A673 (cell line): Measurements from ENCODE around the gene PAK5. TPM values are rescaled to one million over a fixed set of nuclear protein-coding genes. Genes with fewer than 3 reads are reported as not detected.

Experiments
- BruUV-seq: library from RNA; stranded (reverse); fragments of 400-500 nt; replicated peaks from 2 replicates; lab custom pipeline; 2021; lab: Mats Ljungman, UMichigan
- CTCF ChIA-PET: fragments of 300-600 bp; sonication (Branson Sonifier 250); formaldehyde crosslinking; loops from one replicate; lab custom pipeline; 2022; ENCODE audit warnings: antibody characterized with exemption; lab: Charles Lee
- POLR2A ChIA-PET: fragments of 300-600 bp; sonication (Branson Sonifier 250); formaldehyde crosslinking; loops from one replicate; lab custom pipeline; 2022; ENCODE audit warnings: antibody characterized with exemption; ENCODE audit not compliant: low non-redundant PET; lab: Charles Lee
- DNase-seq: peaks from one replicate; pipeline ENCODE4 v3.0.0-alpha.2; 2015; ENCODE audit warnings: low spot score
- H3K27ac ChIP-seq: fragments of 200-600 bp; sonication (generic); 2 replicates; pipeline ENCODE4 v1.5.1; 2016; ENCODE audit warnings: mixed run types, low read depth, mild to moderate bottlenecking, mixed read lengths, antibody characterized with exemption, low read length; ENCODE audit not compliant: poor library complexity, severe bottlenecking
- H3K27me3 ChIP-seq: fragments of 200-600 bp; sonication (generic); replicated peaks from 2 replicates; pipeline ENCODE4 v1.6.1; 2017; ENCODE audit warnings: mixed run types, low read depth, mild to moderate bottlenecking, mixed read lengths, antibody characterized with exemption, low read length; ENCODE audit not compliant: insufficient read depth, poor library complexity
- H3K36me3 ChIP-seq: fragments of 200-600 bp; sonication (generic); 2 replicates; pipeline ENCODE4 v1.6.1; 2016; ENCODE audit warnings: mixed run types, mild to moderate bottlenecking, mixed read lengths, antibody characterized with exemption, low read length; ENCODE audit not compliant: insufficient read depth, poor library complexity, severe bottlenecking
- H3K4me1 ChIP-seq: fragments of 200-600 bp; sonication (generic); 2 replicates; pipeline ENCODE4 v1.6.1; 2017; ENCODE audit warnings: mixed run types, mild to moderate bottlenecking, mixed read lengths, antibody characterized with exemption, low read length; ENCODE audit not compliant: insufficient read depth, poor library complexity, severe bottlenecking
- H3K4me3 ChIP-seq: fragments of 200-600 bp; sonication (generic); 2 replicates; pipeline ENCODE4 v1.5.1; 2016; ENCODE audit warnings: low read depth, mixed run types, mild to moderate bottlenecking, mixed read lengths, low read length; ENCODE audit not compliant: poor library complexity, severe bottlenecking
- H3K9me3 ChIP-seq: fragments of 200-600 bp; sonication (generic); 2 replicates; pipeline ENCODE4 v1.6.1; 2016; ENCODE audit warnings: mixed run types, low read depth, mild to moderate bottlenecking, mixed read lengths, antibody characterized with exemption, low read length; ENCODE audit not compliant: poor library complexity, severe bottlenecking
- EZH2 ChIP-seq: fragments of 200-600 bp; sonication (generic); IDR thresholded peaks from 2 replicates; pipeline ENCODE4 v1.6.1; 2017; ENCODE audit warnings: borderline replicate concordance, low read depth, mild to moderate bottlenecking, mixed read lengths, antibody characterized with exemption, low read length; ENCODE audit not compliant: poor library complexity, severe bottlenecking
- intact Hi-C: fragments of 100-400 bp; cut with micrococcal nuclease; formaldehyde crosslinking; loops from one replicate; pipeline ENCODE4 v1.10.0; 2022; ENCODE audit not compliant: unreplicated experiment
- total RNA-seq: library from RNA; stranded (reverse); gene quantifications from 2 replicates; pipeline ENCODE4 v1.2.3, GENCODE V29; 2021
- TF ChIP-seq, protein P1 (sequence below): fragments of 300-800, 200-600 bp; sonication (generic); conservative IDR thresholded peaks from 2 replicates; pipeline ENCODE4 v1.5.1; 2017; ENCODE audit warnings: low read depth, mild to moderate bottlenecking, antibody characterized with exemption, low read length, moderate library complexity, mixed read lengths

Gene PAK5
- total RNA-seq, 1 experiment from 2014 or later, result not detected

DNA sequence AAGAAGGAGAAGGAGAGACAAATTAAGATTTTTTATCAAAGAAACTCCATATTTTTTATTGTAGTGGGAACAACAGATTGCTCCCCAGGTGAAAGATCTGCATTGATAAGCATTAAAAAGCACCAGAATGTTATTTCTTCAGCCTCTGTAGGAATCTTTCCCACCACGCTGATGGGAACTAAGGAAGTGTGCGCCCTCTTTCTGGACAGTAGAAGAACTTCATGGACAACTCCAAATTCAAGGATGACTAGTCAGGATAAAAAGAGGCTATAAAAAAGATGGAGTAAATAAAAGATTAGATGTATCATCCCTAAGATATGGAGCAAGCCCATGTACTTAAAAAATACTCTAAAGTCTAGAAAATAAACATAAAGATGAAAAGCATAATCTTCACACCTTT, 45.8 kb upstream of the PAK5 start:
- no TSS peak for BruUV-seq
- Histone ChIP-seq H3K9me3 (no peaks in the 10 kb centered on the region), H3K36me3 (no peaks in the 10 kb centered on the region), H3K27me3 (peaks cover 28% of the 10 kb centered on the region), H3K4me3 (no peak overlapping the region), H3K4me1 (no peaks in the 10 kb centered on the region), H3K27ac (no peak overlapping the region)
- ChIA-PET POLR2A (no interaction called here), CTCF (no interaction called here)
- TF ChIP-seq EZH2, result no peak
- TF ChIP-seq, protein P1, sequence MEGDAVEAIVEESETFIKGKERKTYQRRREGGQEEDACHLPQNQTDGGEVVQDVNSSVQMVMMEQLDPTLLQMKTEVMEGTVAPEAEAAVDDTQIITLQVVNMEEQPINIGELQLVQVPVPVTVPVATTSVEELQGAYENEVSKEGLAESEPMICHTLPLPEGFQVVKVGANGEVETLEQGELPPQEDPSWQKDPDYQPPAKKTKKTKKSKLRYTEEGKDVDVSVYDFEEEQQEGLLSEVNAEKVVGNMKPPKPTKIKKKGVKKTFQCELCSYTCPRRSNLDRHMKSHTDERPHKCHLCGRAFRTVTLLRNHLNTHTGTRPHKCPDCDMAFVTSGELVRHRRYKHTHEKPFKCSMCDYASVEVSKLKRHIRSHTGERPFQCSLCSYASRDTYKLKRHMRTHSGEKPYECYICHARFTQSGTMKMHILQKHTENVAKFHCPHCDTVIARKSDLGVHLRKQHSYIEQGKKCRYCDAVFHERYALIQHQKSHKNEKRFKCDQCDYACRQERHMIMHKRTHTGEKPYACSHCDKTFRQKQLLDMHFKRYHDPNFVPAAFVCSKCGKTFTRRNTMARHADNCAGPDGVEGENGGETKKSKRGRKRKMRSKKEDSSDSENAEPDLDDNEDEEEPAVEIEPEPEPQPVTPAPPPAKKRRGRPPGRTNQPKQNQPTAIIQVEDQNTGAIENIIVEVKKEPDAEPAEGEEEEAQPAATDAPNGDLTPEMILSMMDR, result peak; percentile 34; the same call in 1 of the 2 replicates
- DNase-seq, result peak; percentile 2
- intact Hi-C loops, result loop anchor here (10.0 kb wide), 1 partner anchor 270 kb away; no protein-coding TSS in a partner anchor

DNA sequence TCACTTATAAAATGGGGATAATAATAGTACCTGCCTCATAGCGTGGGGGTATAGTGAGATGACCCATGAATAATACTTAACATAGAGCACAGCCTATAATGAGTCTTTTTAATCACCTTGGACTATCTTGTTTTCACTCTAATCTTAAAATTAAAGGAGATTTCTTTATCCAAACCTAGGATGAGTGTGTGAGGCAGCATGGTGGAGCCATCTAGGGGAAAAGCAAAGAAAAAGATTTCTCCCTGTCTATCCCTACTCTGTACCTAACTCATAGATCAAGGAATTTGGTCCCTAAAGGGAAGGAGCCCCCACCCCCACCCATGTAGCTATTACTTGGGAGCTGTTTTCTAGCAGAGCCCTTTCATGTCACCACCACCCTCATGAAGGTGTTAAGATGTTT, 45.2 kb upstream of the PAK5 start:
- Histone ChIP-seq H3K9me3 (no peaks in the 10 kb centered on the region), H3K27me3 (peaks cover 31% of the 10 kb centered on the region), H3K4me3 (no peak overlapping the region), H3K27ac (no peak overlapping the region), H3K4me1 (no peaks in the 10 kb centered on the region), H3K36me3 (no peaks in the 10 kb centered on the region)
- no TSS peak for BruUV-seq
- intact Hi-C loops, result loop anchor here (10.0 kb wide), 1 partner anchor 269 kb away; no protein-coding TSS in a partner anchor
- CTCF ChIA-PET, result interaction anchor here (0.5 kb wide), 1 partner anchor 266 kb away, joined by 3 read pairs; no protein-coding TSS in a partner anchor
- TF ChIP-seq, protein P1, result peak; percentile 36
- TF ChIP-seq EZH2, result no peak
- POLR2A ChIA-PET, result no interaction called here
- peak; percentile 3 for DNase-seq

DNA sequence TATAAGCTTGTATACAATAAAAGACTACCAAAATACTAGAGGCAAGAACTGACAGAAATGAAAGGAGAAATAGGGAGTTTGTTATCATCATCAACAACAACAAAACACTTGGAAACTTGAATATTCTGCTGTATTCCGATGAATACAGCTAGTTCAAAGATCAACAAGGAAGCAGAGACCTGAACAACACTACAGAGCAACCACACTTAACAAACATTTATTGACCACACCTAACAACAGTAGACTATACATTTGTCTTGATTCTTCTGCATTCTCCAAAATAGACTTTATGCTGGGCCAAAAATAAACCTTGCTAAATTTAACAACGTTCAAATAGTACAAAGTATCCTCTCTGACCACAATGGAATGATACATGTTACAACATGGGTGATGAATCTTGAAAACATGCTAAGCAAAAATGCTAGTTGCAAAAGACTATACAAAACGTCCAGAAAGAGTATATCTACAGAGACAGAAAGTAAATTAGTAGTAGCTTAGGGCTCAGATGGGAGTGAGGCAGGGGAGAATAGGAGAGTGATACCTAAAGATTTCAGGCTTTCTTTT, 39.1 kb upstream of the PAK5 start:
- CTCF ChIA-PET, result no interaction called here

More for the DNA sequence above, 39.1 kb upstream of the PAK5 start:
- Histone ChIP-seq H3K27me3 (peaks cover 28% of the 10 kb centered on the region), H3K36me3 (no peaks in the 10 kb centered on the region), H3K4me1 (no peaks in the 10 kb centered on the region), H3K4me3 (no peak overlapping the region), H3K9me3 (peaks cover 5% of the 10 kb centered on the region), H3K27ac (no peak overlapping the region)
- BruUV-seq, result no TSS peak
- POLR2A ChIA-PET, result no interaction called here
- TF ChIP-seq, protein P1, result no peak
- TF ChIP-seq EZH2, result no peak
- DNase-seq, result no peak
- intact Hi-C loops, result no loop called here
